Retinal pigment epithelial cell (primary cell): ENCODE measurements around the gene DUSP5.

Experiments
- DNase-seq: peaks from one replicate; pipeline ENCODE4 v3.0.0-alpha.2; 2010; ENCODE audit warnings: low read depth
- H3K4me3 ChIP-seq: 2 replicates; pipeline ENCODE4 v1.5.1; 2011; ENCODE audit warnings: mild to moderate bottlenecking, low read length, control low read depth, moderate library complexity
- TF ChIP-seq, protein P1 (sequence below): conservative IDR thresholded peaks from 2 replicates; pipeline ENCODE4 v1.5.1; 2011; ENCODE audit warnings: low read depth, low read length, control low read depth, inconsistent platforms

DUSP5 gene

DNA sequence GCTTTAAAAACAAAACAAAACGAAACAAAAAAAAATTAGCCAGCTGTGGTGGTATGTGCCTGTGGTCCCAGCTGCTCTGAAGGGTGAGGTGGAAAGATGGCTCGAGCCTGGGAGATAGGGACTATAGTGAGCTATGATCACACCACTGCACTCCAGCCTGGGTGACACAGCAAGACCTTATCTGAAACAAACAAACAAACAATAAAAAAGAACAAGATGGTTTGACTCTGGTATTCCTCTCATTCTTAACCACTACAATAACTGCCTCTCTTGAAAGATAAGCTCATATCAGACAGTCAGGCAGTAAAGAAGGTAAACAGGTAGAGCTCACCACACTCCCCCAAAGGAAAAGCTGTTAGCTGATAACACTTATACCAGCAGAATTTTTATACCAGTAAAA is 14.1 kb upstream of the DUSP5 start:
- TF ChIP-seq, protein P1, sequence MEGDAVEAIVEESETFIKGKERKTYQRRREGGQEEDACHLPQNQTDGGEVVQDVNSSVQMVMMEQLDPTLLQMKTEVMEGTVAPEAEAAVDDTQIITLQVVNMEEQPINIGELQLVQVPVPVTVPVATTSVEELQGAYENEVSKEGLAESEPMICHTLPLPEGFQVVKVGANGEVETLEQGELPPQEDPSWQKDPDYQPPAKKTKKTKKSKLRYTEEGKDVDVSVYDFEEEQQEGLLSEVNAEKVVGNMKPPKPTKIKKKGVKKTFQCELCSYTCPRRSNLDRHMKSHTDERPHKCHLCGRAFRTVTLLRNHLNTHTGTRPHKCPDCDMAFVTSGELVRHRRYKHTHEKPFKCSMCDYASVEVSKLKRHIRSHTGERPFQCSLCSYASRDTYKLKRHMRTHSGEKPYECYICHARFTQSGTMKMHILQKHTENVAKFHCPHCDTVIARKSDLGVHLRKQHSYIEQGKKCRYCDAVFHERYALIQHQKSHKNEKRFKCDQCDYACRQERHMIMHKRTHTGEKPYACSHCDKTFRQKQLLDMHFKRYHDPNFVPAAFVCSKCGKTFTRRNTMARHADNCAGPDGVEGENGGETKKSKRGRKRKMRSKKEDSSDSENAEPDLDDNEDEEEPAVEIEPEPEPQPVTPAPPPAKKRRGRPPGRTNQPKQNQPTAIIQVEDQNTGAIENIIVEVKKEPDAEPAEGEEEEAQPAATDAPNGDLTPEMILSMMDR = no peak
- H3K4me3 ChIP-seq = no peak overlapping the region
- DNase-seq = no peak

DNA sequence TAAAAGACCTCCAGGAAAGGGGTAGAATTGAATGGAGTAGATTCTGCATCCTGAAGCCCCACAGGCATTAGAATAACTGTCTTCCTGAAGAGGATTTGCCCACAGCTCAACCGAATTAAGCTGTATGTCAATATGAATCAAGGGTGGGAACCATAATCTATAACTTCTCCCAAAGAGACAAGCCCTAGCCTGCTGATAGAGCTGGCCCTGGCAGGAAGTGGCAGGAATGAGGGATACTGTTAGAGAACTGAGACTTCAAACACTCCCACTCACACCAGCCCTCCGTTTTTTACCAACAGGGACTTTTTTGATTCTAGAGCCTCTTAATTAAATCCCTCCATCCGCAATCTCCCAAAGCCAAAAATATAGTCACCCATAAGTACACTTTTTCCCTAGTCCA is 12.2 kb upstream of the DUSP5 start:
- TF ChIP-seq, protein P1 = no peak
- DNase-seq = no peak
- no peak overlapping the region for H3K4me3 ChIP-seq

DNA sequence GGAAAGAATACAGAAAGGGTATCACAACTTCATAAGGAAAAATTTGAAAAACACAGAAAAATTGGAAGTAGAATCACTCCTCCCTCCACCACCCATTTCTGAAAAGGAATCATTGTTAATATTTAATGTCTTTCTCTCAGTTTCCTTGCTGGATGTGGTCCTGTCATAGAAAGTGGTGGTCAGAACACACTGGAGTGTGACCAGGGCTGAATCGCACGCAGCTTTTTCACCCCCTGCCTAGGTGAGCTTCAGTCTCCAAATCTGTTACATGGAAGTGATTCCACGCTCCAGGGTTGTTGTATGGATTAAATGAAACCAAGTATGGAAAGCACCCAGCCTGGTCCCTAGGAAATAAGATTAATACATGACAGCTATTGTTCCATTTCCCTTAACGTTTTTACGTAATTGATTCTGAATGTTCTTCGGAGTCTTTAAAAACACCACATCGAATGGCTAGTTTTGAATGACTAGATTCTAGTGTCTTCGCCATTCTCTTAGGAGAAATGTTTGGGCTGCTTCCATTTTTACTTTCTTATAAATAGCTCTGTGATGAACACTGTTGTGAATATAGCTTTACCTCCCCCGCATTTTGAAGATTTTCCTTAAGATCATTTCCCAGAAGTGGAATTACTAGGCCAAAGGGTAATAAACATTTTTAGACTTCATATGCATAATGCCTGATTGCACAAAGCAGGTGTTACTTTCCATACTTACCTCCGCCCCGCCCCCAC is 10.9 kb upstream of the DUSP5 start:
- H3K4me3 ChIP-seq = no peak overlapping the region
- DNase-seq = no peak
- TF ChIP-seq, protein P1 = no peak

DNA sequence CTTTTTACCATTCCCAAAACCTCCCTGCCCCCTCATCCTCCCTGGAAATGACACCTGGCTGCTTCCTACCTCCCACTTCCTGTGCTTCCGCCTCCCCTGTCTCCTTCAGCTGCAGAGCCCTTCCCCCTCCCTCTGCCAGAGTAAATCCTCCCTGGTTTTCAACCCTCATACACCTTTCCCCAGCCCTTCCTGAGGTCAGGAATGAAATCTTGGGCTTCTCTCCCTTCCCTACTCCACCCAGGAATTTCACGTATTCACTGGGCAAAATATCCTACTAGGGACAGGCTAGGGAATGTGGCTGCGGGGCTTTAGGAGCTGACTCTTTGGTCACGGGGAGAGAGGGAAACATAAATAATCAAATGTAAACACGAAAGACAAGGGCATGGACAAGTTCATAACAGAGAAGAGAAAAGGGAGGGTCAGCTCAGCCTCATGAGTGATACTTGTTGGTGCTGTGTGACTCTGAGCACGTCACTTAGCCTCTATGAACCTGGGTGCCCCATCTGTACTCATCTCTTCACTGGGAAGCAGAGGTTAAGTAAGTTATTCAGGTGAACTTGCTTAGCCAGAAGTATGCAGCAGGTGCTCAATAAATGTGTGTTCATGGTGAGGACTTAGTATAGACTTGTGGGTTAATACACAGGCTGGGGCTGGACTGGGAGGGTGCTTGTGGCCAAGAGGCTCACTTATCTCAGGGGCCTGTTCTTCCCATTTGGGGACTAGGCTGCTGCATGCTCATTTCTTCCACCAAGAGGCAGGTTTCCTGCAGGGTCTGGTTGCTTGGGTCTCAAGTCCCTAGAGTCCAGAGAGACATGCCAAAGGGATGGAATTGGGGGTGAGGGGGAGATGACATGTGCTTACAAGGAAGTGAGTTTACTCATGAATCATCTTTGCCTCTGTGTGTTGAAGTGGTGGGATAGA is 10.0 kb upstream of the DUSP5 start:
- no peak overlapping the region for H3K4me3 ChIP-seq
- TF ChIP-seq, protein P1 = no peak
- DNase-seq = no peak

DNA sequence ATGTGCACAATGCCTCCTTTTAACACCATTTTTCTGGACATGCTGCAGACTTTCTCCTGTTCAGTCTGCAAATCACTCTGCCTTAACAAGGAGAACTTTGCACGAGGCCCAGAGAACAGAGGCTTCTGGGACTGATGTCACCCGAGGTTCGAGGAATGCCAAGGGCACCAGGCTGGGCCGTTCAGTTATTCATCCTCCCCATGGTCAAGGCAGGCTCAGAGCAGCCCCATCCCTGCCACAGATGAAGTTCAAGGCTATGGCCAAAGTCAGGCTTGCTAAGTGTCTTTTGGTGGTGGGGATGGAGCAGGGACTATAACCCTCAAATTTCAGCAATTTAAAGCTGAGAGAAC is 9.4 kb upstream of the DUSP5 start:
- no peak for DNase-seq
- H3K4me3 ChIP-seq = no peak overlapping the region
- TF ChIP-seq, protein P1 = no peak

DNA sequence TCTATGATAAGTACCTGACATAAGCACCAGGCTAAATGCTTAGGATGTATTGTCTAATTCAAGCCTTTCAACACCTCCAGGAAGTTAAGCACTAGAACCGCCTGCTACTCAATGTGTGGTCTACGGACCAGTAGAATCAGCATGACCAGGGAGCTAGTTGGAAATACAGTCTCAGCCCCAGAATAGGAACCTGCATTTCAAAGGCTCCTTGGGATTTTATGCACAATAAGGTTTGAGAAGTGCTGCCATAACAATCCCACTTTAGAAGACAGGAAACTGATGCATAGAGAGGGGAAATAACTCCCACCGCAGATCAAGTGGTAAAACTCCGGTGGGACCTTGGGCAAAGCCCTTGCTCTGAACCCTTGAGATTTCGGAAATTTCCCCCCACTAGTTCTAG is 8.8 kb upstream of the DUSP5 start:
- TF ChIP-seq, protein P1 = no peak
- no peak overlapping the region for H3K4me3 ChIP-seq
- DNase-seq = no peak

DNA sequence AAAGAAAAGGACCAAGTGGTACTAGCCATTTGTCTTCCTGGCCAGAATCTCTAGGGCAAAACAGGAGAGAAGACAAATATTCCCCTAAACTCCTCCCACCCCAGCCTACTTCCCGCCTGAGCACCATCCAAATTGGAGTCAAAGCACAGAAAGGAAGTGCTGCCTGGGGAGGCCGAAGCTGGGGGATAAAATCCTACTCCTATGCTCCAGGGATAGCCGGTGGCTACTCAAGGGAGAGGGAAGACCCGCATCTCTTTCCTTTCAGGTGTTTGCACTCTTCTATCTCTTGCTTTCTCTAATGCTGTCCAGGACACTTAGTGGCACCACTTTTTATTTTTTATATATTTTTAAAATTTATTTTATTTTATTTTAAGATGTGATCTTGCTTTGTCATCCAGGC is 7.1 kb upstream of the DUSP5 start:
- no peak for DNase-seq
- no peak overlapping the region for H3K4me3 ChIP-seq
- TF ChIP-seq, protein P1 = no peak
